ENCODE measurements around the gene C20orf144.
"Not testable (repeated sequence)": the region's sequence is repeated elsewhere in the genome, so short reads cannot be mapped to it uniquely, and the experiment has no call there.

C20orf144 gene

DNA sequence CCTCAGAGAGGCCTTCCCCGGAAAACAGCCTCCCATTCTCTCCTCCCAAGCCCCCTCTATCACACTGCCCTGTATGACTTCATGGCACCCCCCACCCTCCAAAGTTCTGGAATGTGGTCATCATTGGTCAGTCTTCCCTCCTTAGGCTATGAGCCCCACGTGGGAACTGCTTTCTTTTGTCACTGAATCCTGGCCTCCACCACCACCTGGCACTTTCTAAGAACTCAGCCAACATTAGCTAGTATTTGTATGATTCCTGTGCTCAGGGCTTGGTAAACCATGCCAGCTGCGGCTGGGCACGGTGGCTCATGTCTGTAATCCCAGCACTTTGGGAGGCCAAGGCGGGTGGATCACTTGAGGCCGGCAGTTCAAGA lies 32.5 kb downstream of the C20orf144 start:
- DNase-seq (ENCODE audit: low read depth): no peak

DNA sequence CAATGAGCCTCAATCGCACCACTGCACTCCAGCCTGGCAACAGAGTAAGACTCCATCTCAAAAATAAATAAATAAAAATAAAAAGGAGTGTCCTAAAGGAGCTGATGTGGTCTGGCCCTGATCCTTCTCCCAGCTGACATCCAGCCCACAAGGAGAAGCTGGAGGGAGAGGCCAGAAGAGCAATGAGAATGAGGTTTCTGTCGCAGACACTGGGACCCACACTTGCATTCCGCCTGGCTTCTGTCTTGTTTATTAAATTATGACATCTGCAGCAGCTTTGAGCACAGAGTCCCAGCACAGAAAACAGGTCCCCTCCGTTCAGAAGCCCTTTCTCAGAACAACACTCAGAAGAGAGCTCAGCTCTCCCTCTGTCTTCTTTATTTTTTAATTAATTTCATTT lies 34.3 kb downstream of the C20orf144 start:
- no peak for DNase-seq (ENCODE audit: low read depth)

- no peak for DNase-seq (ENCODE audit: low read depth)
These were observed 35.0 kb downstream of the C20orf144 start for GRCh38 chr20:33697129-33697528.

- not testable (repeated sequence) for DNase-seq (ENCODE audit: low read depth)
These were observed 36.8 kb downstream of the C20orf144 start for GRCh38 chr20:33698966-33699365.

- DNase-seq (ENCODE audit: low read depth): not testable (repeated sequence)
These were observed 38.7 kb downstream of the C20orf144 start for GRCh38 chr20:33700696-33701441.

DNA sequence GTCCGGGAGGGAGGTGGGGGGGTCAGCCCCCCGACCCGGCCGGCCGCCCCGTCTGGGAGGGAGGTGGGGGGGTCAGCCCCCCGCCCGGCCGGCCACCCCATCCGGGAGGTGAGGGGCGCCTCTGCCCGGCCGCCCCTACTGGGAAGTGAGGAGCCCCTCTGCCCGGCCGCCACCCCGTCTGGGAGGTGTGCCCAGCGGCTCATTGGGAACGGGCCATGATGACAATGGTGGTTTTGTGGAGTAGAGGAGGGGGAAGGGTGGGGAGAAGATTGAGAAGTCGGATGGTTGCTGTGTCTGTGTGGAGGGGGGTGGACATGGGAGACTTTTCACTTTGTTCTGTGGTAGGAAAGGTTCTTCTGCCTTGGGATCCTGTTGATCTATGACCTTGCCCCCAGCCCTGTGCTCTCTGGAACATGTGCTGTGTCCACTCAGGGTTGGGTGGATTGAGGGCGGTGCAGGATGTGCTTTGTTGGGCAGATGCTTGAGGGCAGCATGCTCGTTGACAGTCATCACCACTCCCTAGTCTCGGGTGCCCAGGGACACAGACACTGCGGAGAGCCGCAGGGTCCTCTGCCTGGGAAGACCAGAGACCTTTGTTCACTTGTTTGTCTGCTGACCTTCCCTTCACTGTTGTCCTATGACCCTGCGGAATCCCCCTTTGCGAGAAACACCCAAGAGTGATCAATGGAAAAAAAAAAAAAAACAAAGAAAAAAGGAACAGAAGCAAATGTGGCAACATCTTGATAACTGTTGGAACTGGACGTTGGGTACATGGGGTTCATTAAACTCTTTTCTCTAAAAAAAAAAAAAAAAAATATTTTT lies 39.7 kb downstream of the C20orf144 start:
- no peak for DNase-seq (ENCODE audit: low read depth)

- DNase-seq (ENCODE audit: low read depth): no peak
These were observed 40.7 kb downstream of the C20orf144 start for GRCh38 chr20:33702861-33703260.

DNA sequence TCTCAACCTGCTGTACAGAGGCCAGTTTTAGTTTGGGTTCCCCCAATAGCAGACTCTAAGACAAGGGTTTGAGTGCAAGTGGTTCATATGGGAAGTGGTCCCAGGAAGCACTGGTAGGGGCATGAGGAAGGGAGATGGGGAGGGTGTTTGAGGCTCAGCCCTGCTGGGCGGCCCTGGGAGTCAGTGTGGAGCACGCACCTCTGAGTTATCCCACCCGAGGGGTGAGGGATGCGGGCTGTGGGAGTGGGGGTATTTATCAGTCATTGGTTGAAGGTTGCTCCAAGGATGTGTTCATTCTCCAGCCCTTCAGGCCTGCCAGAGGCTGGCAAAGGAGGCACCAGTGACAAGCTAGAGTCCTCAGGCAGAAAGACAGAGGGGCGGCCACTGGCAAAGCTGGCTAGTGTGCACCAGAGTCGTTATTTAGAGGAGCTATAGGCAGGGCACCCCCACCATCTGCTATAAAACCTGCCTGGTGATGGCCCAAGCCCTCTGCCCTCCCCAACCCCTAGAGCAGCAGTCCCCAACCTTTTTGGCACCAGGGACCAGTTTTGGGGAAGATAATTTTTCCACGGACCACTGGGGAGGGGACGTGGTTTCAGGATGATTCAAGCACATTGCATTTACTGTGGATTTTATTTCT lies 41.5 kb downstream of the C20orf144 start:
- DNase-seq (ENCODE audit: low read depth): no peak

DNA sequence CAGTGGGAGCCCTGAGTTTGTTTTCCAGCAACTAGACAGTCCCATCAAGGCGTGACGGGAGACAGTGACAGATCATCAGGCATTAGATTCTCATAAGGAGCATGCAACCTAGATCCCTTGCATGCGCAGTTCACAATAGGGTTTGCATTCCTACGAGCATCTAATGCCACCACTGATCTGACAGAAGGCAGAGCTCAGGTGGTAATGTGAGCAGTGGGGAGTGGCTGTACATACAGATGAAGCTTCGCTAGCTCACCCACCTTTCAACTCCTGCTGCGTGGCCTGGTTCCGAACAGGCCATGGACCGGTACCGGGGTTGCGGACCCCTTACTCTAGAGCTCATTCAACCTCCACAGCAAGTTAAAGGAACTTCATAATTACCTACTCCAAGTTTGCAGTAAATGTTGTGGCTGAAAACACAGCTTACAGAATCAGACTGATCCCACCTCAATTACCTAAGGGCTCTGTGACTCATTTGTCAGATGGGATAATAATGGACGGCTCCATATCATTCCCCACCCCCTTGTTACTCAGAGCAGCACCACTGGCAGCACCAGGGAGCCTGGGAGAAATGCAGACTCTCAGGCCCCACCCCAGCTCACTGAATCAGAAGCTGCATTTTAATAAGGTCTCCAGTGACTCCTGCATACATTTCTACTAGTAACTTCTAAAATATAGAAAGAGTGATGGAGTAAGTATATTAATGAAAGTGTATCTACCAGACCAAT lies 42.2 kb downstream of the C20orf144 start:
- DNase-seq (ENCODE audit: low read depth): no peak

GRCh38 chr20:33707668-33708067 lies 45.5 kb downstream of the C20orf144 start:
- no peak for DNase-seq (ENCODE audit: low read depth)

- no peak for DNase-seq (ENCODE audit: low read depth)
These were observed 47.3 kb downstream of the C20orf144 start for GRCh38 chr20:33709398-33709797.

- no peak for DNase-seq (ENCODE audit: low read depth)
These were observed 47.9 kb downstream of the C20orf144 start for GRCh38 chr20:33709905-33710541.

- no peak for DNase-seq (ENCODE audit: low read depth)
These were observed 48.7 kb downstream of the C20orf144 start for GRCh38 chr20:33710681-33711445.

DNA sequence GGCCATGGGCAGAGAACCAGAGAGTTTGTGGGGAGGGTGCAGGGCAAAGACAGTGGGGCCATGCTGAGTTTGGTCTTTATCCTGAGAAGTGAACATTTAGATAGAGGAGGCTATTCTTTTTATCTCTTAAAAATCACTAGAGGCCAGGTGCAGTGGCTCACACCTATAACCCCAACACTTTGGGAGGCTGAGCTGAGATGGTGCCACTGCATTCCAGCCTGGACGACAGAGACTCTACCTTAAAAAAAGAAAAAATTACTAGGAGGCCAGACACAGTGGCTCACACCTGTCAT lies 49.3 kb downstream of the C20orf144 start:
- no peak for DNase-seq (ENCODE audit: low read depth)
